Activated CD4-positive, alpha-beta T cell treated with anti-CD3 and anti-CD28 coated beads, Interleukin-2, amount 50 U/mL, for 4 hours (primary cell): ENCODE measurements around the gene ADAM33.

Source experiments
- DNase-seq, 2 experiments: peaks; one replicate each; pipeline ENCODE4 v3.0.0-alpha.2; 2020

Gene ADAM33

DNA sequence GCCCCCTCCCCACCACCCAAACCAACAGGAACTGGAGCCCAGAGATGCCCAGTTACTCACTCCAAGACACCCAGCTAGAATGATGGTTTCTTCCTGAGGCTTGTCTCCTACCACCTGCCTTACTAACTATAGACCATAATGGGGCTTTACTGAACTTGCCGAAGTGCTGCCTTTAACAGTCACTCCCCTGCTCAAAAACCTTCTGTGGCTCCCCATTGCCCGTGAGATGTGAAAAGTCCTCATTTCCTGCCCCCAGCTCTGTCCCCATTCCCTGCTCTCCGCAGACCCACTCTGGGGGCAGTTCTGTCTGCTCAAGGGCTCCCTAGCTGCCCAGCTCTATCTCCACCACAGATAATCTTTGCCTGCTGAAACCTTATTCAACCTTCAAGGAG, 25.7 kb upstream of the ADAM33 start:
- DNase-seq: no peak

DNA sequence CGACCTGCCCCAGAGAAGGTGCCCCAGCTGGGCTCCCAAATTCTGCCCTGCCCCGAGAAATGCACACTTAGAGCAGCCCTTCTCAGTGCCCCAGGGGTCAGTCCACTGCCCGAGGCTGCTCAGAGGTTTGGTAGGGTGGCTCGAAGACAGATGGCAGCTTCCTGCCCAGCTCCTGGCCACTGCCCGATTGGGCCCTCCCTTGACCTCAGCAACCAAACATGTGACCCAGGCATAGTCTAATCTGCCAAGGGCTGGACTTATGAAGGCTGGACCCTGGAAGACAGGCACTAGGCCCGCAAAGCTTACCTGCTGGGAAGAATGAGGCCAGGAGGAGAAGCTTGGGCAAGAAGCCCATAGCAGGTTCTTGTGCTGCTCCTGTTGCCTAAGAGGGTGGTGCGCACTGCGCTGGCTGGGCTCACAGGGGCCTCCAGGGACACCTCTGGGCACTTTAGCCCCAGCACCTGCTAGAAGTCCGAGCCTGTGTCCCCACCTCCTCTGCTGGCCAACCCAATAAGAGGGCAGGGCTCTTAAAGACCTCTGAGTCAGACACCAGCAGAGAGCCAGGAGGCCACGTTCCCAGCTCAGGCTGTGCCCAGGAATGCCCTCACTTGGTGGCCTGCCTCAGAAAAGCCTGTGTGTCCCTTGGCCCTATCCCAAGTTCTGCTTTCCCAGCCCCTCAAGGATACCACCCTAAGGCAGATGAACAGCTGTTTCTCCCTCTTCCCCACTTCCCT, 25.1 kb upstream of the ADAM33 start:
- DNase-seq: no peak

DNA sequence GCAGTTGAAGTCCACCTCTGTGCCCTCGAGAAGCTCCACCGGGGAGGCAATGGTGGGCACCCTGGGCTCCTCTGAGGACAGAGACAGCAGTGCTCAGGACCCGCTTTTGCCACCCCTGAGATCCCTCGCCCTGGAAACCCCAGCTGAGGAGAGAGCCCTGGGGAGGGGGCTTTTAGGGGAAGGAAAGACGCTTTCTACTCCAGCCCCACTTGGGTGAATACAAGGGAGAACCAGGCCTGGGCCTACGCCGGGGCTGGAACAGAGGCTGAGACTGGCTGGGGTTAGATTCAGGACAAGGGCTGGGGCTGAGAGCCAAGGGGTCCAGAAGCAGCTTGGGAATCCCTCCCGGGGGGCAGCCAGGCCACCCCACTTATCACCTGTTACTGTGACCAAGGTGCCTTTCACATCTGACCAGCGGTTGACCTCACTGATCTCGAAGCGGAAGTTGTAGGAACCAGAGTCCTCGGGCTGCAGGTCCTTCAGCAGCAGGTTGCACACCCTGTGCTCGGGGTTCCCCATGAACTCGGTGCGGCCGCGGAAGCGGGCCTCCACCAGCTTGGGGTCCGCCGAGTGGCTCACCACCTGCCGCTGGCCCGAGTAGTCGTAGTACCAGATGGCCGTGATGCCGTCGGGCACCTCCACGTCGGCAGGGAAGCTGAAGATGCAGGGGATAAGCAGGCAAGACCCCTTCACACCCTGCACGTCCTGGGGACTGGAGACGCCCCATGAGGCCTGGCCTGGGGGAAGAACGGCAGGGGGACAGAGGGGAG, 24.3 kb upstream of the ADAM33 start:
- DNase-seq: no peak

DNA sequence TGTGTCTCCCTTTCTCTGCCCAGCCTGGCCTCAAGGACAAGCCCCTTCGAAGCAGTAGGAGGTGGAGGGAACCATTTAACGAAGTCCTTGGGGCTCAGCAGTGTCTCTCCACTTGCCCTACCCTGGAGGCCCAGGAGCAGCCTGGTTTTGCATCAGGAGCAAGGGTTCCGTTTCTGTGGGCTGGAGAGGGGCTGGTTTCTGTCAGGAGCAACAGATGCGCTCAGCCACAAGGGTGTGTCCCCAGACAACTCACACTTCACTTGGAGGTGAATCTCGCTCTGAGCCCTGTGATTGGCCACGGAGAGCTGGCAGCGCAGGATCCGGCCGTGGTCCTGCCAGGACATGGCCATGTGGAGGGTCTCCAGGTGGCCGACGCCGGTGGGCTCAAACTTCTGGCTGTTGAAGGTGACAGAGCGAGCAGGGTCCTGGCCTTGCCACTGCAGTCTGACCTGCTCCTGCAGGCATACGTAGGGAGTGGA, 23.7 kb upstream of the ADAM33 start:
- DNase-seq: no peak

DNA sequence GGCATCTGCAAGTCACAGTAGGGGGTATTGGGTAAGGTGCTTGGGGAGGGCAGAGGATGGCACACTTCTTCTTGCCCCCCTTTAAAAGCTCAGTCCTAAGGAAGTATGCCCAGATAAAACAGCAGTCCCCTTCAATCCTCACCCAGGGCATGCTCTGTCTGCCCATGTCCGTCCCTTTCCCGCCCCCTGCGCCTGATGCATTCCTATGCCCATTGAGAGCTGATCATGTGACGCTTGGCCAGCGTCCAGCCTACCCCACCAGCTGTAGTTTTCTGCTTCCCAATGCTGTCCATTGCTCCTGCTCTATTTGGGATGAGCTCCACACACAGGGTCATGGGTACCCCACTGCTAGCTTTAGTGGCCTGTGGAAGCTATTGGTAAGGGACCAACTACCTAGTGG, 22.3 kb upstream of the ADAM33 start:
- DNase-seq: no peak

DNA sequence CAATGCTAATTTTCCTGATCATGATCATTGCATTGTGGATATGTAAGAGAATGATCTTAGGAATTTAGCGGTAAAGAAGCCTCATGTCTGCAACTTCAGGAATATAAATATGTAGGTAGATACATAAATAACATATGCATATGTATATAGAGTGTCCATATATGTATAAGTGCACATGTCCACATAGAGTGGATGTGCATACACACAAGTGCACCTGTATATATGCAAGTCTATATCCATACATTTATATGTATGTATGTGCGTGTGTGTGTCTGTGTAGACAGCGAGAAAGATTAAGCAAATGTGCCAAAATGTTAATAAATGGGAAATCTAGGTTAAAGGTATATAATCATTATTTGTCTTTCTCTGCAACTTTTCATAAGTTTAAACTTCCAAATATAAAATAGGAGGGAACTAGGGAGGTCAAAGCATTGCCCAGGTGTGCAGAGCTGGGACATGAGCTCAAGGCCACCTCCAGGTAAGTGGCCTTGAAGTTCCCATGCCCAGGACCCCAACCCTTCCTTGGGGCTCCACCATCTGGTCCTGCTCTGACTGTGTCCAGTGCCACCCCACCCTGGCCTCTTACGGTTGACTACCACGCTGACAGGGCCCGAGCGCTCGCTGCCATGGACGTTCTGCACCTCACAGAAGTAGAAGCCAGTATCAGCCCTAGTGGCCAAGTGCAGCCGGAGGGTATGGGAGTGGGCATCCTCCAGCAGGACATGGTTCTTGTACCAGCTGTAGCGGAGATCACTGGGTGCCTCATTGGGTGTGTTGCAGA, 21.0 kb upstream of the ADAM33 start:
- DNase-seq: no peak

DNA sequence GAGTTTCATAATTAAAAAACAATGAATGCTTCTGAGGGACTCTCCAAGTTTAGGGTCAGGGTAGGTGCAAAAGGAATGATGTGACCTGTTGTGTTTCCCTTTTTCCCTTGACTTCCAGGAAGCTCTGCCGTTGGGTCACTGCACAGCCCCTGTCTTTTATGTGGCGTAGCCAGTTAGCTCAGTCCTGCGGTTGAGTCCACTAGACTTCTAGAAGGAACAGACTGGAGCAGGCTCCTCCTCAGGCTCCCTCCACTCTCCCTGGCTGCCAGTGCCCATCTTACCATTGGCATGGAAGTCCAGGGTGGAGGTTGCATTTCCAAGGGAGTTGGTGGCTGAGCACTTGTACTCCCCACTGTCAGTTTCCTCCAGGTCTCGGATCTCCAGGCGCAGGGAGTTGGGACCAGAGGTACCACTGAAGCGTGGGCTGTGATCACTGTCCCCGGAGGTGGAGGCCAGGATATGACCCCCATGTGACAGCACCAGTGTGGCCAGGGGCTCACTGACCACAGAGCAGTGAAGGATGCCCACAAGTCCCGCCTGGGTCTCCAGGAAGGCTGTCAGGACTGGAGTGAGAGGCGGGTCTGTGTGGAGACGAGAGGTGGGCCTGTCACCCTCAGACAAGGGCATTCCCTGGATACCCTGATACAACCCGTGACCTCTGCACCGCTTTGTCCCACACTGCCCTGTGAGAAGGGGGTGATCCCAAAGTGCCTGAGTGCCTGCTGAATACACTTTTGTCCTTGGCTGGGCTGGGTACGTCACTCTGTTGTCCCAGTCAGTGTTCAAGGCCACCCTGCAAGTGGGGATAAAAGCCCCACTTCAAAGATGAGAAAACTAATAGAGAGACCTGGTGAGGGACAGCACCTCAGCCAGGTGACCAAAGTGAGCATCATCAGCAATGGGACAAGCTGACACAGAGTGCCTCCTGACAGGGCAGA, 19.5 kb upstream of the ADAM33 start:
- no peak for DNase-seq

DNA sequence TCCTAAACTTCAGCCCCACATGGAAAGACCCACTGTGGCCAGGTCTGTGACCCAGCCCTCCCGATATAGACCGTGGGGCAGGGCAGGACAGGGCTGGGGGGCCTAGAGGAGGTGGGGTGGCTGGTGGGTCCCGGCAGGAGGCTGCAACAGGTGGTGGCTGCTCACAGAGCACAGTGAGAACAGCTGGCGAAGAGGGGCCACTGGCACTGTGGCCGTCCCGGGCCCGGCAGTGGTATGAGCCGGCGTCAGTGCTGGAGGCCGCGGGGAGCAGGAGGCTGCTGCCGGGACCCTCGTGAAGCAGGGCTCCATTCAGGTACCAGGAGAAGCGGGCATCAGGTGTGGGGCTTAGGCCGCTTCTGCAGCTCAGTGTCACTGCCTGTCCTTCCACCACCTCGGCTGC, 17.2 kb upstream of the ADAM33 start:
- no peak for DNase-seq

DNA sequence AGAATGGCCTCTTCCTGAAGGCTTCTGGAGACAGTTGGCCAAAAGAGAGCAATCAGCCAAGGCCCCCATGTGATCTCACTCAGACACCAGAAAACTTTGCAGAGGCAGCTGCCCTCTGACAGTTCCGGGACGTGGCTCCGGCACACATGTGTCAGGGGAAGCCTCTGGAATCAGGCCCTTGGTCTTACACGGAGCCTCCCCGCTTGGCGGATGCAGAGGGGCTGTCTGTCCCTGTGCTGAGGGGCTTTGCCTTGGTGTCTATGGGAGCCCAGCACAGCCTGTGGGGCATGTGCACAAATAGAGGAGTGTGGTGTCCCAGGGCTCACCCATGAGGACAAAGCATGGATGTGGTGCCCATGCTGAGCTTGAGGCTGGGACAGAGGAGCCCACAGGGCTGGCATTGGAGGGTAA, 16.8 kb upstream of the ADAM33 start:
- no peak for DNase-seq

DNA sequence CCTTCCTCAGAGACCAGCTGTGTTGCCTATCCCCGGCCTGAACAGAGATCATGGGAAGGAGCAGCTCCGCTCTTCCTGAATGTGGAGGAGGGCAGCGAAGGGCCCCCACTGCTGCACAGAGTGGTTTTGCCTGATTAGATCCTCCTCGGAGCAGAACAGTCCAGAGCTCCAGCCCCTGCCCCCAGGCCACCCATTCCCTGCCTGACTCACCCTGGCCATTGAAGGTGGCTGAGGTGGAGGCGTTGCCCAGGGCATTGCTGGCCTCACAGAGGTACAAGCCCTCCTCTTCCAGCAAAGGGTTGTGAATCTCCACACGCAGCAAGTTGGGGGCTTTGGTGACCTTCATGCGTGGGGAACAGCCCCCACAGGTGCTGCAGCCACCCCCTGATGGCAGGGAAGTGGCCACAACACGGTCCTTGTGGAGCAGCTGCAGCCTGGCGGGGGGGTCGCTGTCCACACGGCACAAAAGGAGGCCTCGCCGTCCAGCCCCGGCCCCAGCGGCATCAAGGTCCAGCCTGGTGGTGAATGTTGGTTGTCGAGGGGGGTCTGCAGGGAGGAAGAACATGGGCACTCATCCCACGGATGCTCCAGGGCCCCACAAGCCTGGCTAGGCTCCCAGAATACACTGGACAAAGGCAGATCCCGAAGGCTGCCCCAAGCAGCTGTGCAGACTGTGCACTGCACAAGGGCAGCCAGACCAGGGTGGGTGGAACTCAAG, 15.9 kb upstream of the ADAM33 start:
- DNase-seq: no peak

DNA sequence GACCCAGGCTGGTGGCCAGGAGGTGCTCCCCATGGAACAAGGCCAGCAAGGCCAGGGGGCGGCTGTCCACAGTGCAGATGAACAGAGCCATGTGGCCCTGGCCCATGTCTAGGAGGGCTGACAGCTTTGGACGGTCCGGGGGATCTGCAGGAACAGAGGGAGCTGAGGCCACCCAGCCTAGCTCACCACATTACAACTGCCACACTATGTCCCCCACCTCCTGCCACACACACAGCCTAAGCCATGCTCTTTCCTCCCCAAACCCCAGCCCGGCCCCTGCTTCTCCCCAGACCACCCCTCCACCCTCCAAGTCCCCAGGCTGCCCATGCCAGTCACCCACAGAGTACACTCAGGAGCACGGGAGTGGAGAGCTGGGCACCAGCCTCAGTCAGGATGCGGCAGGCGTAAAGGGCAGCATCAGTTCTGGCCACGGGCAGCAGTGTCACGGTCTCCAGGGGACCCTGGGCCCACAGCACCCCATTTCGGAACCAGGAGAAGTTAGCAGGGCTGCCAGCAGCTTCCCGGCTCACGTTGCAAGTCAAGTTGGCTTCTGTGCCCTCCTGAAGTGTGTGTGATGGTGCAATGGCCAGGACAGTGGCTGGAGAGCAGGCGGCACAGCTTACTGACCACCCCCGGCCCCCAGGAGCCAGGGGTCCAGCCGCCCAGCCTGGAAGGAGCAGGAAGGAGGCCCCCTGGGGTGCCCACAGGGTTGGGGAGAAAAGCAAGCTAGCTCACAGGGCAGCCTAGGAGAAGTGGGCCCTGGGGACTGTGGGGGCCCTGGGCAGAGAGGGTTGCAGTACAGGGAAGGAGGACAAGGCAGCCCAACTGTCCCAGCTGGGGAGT, 15.2 kb upstream of the ADAM33 start:
- DNase-seq: no peak

DNA sequence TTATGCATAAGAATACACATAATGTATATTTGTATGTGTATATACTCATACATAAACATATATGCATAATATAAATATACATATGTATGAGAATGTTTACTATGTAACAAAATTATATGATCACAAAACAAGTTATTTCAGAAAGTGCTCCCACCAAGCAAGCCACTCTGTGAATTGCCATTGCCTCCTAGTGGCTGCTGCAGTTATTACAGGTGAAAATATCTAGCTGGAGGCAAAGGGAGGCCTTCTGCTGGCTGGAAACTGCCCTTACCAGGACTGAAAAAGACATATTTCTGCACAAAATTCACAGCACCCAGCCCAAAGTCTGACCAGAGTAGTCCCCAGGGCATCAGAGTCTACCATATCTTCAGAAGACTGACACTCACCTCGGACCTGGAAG, 14.4 kb upstream of the ADAM33 start:
- DNase-seq: no peak

DNA sequence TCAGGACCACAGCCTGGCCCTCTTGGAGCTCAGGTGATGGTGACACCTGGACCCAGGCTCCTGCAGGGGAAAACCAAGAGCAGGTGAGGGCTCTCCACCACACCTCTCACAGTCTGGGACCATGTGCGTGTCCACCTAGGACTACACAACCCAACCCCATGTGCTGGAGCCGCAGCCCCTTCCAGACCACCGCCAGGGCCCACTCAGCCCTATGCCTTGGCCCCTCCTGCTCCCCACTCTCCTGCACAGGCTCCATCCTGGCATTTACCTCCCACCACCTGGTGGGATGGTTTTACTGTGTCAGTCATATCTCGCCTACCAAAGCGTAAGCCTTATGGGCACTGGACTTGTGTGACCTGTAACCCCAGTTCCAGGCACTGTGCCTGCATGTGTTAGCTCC, 13.1 kb upstream of the ADAM33 start:
- no peak for DNase-seq

DNA sequence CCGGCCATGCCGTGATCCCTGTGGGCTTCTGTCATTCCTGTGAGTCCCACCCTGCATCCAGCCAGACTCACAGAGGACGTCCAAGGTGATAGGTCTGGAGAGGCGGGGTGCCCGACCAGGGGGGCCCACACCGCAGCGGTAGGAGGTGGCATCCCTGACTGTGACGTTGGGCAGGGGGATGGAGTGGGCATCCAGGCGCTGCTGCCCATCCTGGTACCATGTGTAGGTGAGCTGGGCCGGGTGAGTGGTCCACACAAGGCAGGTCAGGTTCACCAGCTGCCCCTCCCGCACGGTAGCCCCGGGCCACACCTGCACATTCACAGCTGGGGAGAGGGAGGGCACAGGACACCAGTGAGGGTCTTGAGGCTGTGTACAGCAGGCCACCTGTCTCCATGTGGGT, 11.6 kb upstream of the ADAM33 start:
- DNase-seq: no peak

DNA sequence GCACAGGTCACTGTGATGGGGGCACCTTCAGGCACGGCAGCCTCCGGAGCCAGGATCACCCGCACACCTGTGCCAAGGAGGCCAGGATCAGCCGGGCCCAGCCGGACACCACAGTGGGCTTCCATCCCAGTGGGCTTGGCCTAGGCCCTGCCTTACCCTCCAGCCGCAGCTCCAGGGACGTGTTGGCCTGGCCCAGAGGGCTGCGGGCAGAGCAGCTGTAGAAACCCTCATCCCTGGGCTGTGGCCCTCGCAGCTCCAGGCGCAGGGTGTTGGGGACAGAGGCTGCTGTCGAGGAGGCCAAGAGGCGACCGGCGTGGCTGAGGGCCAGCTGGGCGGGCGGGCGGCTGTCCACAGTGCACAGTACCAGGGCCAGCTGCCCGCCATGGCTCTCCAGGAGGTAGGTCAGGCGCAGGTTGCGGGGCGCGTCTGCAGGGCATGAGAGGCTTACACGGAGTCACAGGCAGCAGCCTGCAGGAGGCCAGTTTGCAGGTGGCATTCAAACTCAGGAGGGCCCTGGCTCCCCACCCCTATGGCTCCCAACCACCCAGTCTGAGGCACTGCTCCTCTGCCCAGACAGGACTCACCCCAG, 11.0 kb upstream of the ADAM33 start:
- DNase-seq: no peak

DNA sequence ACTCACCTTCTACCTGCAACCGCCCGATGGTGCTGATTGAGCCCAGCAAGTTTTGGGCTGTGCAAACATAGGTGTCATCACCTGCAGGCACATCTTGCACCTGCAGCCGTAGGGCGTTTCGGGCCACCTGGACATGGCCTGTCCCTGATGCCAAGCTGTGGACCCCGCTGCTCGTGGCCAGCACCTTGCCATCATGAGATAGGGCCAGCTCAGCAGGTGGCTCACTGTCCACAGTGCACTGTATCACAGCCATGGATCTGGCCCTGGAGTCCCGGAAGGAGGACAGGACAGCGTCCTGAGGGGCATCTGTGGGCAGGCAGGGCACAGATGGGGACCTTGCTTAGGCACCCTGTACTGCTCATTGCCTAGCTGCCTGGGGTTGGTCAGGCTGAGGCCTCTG, 10.1 kb upstream of the ADAM33 start:
- no peak for DNase-seq

DNA sequence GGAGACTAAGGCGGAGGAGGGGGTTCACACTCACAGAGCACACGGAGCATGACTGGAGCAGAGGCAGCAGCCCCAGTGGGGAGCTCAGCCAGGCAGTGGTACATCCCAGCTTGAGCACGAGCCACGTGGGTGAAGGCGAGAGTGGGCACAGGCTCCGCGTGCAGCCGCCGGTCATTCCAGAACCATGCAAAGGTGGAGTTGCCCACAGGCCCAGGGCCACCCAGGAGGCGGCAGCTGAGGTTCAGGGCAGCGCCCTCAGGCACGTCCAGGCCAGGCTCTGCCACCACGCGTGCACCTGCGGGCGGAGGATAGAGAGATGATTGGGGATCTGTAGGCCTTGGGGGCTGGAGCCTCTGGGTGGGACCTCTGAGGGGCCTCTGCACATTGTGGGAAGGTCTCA, 9.5 kb upstream of the ADAM33 start:
- DNase-seq: no peak

DNA sequence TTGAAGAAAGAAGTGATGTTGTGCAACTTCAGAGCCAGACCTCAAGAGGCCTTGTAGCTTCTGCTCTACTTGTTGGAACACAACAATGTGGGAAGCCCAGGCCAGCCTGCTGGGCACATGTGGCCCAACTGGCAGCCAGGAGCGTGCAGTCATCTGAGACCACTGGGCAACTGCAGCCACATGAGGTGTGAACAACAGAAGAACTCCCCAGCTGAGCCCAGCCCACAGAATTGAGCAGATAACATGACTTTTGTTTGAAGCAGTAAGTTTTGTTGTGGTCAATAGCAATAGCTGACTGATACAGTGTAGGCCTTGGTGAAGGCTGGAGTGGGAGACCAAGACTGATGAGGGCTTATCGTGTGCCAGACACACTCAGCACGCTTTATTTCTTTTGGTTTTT, 8.6 kb upstream of the ADAM33 start:
- no peak for DNase-seq

DNA sequence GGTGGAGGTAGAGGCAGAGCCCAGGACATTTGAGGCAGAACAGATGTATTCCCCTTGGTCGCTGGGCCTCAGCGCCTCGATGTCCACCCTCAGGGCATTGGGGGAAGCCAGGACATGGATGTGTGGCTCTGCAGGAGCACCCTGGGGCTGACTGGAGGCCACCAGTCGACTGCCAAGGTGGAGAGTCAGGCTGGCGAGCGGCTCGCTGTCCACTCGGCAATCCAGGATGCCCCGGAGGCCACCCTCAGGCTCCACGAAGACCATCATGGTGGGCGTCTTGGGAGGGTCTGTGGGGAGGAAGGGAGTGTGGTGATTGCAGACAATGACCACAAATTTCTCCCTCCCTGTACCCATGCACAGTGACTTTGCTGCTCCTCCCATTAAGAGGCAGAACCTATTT, 8.2 kb upstream of the ADAM33 start:
- DNase-seq: no peak

DNA sequence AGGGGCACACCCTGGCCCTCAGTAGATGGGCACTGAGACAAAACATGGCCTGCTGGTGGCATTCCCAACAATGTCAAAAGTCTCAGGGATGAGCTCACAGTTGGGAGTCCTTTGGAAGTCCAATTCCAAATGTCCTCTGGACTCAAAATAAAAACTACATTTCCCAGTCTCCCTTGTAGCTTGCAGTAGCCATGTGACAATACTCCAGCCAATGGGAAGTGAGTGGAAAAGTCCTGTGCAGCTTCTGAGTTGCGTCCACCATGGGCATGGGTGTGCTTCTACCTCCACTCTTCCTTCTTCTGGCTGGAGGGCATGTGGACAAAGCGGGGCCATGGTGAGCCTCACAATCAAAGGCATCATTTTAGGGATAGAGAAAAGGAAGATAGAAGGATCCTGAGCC, 5.8 kb upstream of the ADAM33 start:
- no peak for DNase-seq
